NCI-H1694 treated with DMSO at 0.1 percent for 48 hours (cell line): ENCODE data around the gene PANK4.
"Not testable (repeated sequence)": the region's sequence is repeated elsewhere in the genome, so short reads cannot be mapped to it uniquely, and the experiment has no call there.

Experiments used
- DNase-seq: peaks from one replicate; lab custom pipeline; 2025; lab: John Stamatoyannopoulos, UW

Gene PANK4

DNA sequence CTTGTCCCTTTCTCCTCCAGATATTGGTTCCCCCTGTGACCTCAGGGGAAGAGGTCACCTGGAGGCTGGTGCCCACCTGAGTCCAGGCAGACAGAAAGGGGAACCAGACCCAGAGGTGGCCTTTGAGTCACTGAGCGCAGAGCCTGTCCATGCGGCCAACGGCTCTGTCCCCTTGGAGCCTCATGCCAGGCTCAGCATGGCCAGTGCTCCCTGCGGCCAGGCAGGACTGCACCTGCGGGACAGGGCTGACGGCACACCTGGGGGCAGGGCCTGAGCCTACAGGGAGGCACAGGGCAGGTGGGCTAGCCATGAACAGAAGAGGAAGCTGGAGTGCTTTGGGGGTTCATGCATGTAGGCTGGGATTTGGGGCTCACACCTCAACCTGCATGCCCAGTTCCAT is 32.5 kb upstream of the PANK4 start:
- no peak for DNase-seq

DNA sequence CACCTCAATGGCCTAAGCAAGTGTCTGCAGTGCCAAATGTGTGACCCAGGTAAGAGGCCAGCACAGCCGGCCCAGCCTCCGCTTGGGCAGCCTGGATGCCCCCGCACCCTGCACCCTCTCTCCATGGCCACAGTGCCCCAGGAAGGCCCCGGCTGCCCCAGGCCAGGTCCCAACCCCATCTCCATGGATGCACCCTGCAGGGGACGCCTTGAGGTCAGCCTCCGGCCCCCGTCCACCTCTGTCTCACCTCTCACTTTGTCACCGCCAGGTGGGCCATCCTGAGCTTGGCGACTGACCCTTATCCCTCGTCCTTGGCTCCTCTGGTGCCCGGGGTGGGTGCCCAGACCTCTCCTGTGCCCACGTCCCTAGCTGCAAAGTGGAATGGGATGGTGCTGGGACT is 32.0 kb upstream of the PANK4 start:
- no peak for DNase-seq

DNA sequence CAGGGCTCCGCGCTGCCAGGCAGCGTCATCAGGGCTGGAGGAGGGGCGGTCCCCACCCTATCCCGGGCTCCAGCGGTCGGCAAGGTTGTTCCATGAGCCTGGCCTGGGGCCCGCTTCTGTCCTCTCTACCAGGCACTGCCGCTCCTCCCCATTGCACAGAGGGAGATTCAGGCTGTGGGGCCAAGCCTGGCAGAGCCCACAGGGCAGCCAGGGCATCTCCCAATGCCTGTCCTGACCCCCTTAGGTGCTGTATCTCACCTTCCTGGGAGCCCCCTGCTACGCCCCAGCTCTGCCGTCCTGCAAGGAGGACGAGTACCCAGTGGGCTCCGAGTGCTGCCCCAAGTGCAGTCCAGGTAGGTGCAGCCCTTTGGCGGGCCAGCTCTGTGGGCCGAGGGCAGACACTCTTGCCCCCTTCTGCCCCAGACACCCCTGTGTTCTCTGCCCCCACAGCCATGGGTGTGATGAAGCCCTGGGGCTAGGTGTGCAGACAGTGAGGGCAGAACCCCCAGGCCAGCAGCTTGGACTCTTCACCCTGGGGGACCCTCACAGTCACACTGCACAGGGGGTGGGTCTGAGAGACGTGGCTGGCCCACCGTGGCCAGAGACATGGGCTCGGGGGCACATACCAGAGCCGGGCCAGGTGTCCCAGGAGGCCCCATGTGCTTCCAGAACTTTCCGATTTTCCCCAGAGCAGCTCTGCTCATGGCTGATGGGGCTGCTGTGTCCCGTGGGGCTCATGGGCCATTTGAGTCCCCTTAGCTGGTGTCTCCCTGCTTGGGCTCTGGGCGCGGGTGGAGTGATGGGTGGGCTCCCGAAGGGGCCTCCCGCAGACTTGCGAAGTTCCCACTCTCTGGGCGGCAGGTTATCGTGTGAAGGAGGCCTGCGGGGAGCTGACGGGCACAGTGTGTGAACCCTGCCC is 31.3 kb upstream of the PANK4 start:
- DNase-seq, result no peak

DNA sequence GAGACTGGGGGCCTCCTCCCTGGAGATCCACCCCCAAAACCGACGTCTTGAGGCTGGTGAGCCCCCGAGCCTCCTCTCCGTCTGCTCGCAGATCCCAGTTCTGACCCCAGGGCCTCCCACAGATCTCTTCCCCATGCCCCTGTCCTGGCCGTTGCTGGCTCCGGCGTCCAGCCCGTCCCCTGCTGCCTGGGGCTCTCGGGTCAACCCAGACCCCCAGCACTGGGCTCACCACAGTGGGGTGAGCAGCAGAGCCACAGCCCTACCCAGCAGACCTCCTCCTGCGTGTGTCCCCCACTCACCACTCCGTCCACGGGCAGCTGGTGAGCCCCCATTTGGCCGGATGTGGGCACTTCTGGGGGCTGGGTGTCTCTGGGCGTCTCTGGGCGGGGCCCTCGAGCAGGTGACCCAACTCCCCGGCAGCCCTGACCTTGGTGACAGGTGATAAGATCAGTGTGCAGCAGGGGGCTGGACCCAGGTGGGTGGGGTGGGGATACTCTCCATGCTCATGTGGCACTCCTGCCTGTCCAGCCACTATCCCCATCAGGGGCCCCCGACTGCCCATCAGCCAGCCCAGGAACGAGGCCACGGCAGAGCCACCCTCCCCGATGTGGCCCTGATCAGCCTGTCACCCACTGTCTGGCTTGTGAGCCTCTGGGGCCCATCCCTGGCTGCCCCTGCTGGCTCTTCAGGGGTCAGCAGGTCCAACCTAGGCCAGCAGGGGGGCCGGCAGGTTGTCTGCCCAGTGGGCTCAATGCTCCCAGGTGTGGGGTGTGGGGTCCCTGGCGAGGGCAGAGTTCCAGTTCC is 30.5 kb upstream of the PANK4 start:
- DNase-seq, result no peak

DNA sequence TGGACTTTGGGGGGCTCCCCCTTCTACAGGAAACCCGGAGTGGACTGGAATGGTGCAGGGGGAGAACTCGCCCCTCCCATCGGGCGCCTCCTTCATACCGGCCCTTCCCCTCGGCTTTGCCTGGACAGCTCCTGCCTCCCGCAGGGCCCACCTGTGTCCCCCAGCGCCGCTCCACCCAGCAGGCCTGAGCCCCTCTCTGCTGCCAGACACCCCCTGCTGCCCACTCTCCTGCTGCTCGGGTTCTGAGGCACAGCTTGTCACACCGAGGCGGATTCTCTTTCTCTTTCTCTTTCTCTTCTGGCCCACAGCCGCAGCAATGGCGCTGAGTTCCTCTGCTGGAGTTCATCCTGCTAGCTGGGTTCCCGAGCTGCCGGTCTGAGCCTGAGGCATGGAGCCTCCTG is 29.9 kb upstream of the PANK4 start, which contains the start of gene TNFRSF14:
TNFRSF14 (plus strand) TSS at position 95 of the 401 bp plus-strand sequence; CDS start at position 389, 294 bp downstream.
- no peak for DNase-seq

DNA sequence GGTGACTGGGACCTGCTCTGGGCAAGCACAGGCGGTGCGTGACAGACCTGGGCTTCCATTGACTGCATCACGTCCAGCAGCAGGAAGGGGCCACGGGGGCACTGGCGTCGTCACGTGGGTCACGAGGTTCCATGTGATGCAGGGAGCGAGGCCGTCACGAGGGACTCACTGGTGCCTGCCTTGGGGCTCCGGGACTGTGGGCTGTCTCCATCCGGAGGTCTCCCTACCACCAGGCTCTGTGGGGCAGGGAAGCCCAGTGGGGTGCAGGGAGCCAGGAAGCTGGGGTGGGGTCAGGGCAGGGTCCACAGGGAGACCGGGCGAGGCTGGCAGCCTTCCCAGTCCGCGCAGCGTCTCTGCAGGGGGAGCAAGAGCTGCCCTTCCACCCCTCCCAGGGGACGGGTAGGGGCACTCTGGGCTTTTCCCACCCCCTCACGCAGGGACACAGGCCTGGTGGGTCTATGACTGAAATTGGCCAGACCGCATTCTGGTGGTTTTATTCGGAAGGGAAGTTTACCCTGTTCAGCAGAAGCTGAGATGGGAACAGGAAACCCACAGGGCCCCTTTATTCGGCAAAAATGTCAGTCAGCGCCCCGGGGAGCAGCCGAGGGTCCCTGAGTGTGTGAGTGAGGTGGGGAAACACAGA is 29.4 kb upstream of the PANK4 start:
- no peak for DNase-seq

DNA sequence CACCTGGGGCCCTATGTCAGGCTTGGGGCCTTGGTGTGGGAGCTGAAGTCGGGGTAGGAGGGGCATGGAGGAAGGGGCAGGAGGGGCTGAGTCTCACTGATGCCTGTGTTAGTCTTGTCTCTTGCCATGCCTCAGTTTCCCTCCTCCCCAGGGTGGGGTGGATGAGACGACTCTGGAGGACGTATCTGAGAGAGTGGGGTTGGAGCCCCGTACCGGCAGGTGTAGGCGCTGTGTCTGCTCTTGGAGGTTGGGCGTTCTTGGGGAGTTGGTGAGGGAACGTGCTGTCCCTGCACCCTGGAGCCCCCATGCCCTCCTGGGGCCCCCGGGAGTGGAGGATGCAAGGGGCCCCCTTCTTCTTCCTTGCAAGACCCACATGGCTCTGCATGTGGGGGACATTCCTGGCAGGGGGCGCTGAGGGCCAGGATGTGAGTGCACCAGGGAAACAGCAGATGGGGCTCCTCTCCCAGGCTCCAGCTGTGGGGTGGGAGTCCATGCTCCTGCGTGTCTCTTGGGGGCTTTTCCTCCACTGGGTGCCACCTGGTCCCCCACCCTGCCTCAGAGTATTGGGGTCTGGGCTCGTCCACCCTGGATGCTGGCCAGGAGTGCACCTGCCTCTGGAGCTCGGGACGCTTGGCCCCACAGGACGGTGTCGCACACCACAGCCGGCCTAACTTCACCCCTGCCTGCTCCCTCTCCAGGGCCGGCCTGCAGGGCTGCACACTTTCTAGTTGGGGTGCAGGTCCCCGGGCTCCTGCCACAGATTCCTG is 28.4 kb upstream of the PANK4 start:
- DNase-seq, result no peak

DNA sequence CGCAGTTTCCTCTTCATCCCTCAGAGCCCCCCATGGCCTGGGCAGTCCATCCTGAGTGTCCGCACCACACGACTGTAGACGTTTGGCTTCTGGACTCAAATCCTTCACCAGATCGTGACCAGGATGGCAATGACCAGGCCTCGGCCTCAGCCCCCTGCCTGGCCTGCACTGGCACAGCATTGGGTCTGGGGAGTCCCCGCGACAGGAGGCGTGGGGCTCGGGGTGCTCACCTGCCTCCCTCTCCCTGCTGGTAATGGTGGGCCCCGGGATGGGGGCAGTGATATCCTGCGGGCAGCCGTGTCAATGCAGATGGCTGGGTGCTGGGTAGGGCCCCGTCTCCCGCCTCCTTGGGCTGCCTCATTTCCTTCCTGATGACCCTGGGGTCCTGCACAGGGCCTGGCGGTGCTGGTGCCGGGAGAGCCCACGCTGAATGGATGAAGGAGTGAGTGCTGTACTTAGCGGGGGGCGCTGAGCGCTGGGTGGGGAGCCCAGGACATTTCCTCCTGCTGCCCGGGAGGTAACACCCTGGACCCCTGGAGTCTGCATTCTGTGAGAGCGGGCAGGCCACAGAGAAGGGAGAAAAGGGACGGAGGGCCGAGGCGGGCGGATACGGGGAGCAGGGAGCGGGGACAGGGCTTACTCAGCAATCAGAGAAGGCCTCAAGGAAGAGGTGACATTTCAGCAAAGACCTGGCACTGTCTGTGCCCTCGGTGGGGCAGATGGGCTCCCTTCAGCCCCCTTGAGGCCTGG is 27.6 kb upstream of the PANK4 start:
- no peak for DNase-seq

DNA sequence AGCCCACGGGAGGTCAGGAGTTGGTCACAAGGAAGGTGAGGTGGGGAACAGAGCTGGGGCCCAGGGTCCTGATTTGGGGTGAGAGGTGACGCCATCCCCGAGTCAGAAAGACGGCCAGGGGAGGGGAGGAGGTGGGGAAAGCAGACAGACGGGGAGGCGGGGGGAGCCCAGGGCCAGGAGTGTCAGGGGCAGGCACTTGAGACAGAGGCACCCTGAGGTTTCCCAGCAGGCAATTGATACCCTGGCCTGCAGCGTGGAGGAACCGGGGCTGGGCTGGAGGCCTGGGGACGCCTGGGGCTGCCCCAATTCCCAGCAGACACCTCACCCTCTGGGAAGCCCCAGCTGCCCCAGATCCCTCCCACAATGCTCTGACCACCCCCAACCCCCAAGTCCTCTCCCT is 26.7 kb upstream of the PANK4 start:
- DNase-seq, result not testable (repeated sequence)

DNA sequence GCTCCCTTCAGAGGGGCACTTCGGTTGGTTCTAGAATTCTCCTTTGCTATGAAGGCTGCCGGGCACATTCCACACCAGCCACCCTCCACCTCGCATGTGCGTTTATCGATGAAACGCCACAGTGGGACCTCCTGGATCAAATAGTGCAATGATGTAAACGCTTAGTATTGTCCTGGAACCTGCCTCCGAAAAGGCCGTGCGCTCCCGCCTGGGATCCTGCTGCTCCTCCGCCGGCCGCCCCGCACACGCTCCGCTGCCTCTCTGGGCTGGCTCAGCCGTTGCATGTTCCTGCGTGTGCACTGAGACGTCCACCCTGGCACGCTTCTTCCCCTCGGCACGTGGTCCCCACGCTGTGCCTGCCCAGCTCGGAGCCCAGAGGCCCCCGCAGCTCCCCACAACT is 25.8 kb upstream of the PANK4 start:
- DNase-seq, result no peak

DNA sequence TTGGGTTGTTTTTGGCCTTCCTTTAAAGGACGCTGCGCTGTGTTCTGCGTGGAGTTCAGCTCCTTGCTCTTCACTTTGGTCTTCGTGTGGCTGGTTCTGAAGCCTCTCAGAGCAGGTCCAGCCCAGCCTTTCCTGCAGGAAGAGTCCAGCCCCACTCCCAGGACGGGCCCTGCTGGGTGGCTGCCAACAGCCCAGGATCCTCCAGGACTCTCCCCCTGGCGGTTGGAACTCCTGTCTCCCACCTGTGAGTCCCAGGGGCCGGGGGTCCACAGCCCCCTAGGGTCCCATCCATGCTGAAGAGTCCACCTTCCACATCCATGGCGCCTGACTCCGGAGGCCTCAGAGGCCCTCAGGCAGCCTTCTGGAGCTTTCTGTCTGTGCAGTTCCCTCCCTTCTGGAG is 25.1 kb upstream of the PANK4 start:
- not testable (repeated sequence) for DNase-seq

DNA sequence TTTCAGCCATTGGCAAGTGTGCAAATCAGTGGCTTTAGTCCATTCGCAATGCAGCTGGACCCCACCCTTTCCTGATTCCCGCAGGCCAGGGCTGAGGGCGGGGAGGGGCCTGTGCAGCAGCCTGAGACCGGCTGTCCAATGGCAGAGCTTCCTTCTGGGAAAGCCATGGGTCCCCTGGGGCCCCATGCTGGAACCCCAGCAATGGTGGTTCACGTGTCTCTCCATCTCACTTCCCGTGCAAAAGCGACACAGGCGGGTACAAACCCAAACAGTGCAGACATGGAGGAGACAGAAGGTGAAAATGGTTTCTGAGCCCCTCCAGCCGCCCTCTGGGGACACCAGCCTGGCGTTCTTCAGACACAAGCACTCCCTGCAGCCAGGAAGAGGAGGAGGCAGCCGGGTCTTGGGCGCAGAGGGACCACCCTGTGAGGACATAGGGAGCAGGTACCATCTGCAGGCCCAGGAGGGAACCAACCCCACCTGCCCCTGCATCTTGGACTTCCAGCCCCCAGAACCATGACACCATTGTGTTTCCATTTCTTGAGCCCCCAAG is 24.0 kb upstream of the PANK4 start:
- not testable (repeated sequence) for DNase-seq

DNA sequence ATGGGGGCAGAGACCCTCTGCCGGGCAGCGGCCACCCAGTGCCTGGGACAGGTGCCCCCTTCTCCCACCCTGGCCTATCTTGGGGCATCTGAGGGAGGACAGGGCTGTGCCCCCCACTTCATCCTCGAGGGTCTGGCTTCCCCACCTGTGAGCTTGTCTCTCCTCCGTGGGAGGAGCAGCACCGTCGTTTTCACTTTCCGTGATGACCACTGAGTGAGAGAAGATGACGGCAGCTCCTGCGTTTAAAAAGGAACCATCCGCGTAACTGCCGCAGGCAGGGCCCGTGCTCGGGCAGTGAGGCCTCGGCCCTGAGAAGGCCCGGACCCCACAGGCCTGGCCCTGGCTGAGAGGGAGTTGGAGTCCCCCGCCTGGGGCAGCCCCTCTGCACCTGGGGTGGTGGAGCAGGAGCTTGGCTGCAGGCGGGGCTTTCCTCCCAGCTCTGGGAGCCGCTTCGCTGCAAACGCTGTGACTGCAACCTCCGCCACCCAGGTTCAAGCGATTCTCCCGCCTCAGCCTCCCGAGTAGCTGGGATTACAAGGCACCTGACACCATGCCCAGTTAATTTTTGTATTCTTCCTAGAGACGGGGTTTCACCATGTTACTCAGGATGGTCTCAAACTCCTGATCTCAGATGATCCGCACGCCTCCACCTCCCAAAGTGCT is 23.1 kb upstream of the PANK4 start:
- DNase-seq, result not testable (repeated sequence)

DNA sequence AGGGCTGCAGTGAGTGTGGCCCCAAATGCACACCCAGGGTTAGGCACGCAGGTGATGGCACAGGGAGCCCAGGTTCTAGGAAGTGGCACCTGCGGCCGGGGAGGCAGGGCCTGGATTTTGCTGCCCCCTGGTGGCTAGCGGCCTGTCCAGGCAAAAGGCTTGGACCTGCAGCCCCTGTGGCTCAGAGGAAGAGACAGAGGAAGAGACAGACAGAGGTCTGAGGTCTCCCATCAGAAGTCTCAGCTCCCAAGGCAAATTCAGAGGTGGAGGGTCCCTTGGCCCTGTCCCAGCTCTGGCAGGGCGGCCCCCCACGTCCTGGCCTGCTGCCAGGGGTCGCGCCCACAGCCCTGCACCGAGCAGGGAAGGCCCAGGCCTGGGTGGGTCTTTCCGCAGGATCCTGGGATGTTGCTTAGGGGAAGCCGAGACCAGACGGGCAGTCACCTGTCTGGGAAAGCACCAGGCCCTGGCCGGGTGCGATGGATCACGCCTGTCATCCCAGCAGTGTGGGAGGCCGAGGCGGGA is 21.7 kb upstream of the PANK4 start:
- DNase-seq, result no peak

DNA sequence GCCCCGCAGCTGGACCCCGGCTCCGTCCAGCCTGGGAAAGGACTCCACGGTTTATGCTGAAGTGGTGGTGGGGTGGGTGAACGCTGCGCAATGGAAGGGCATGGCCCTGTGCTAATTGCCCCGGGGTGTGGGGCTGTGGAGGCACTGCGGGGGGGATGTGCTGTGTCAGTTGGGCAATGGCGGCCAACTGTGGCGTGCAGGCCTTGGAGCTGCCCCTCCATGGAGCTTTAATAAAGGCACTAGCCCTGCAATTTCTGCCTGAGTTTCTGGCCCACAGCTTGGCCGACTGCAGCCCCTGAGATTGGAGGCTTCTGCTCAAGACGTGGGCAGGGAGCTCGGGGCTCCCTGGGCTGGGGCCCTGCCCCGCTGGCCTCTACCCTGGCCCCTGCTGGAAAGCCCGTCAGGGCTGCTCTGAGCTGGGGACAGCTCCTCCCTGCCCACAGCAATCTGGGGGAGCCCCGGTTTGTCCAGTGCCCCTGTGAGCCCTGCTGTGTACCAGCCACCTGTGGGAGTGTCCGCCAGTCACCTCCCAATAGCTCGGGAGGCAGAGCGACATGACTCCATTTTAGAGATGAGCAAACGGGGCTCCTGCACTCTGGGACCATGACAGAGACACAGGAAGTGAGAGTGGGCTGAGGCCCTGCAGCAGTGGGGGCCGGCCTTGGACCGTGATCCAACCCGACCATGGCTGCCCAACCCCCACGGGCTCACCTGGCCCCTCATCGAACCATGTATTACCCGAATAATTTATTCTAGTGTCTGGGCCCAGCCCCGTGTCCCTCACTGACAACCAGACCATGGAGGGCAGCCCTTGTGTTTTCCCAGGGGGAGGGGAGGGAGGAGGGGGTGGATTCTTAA is 21.0 kb upstream of the PANK4 start:
- no peak for DNase-seq

DNA sequence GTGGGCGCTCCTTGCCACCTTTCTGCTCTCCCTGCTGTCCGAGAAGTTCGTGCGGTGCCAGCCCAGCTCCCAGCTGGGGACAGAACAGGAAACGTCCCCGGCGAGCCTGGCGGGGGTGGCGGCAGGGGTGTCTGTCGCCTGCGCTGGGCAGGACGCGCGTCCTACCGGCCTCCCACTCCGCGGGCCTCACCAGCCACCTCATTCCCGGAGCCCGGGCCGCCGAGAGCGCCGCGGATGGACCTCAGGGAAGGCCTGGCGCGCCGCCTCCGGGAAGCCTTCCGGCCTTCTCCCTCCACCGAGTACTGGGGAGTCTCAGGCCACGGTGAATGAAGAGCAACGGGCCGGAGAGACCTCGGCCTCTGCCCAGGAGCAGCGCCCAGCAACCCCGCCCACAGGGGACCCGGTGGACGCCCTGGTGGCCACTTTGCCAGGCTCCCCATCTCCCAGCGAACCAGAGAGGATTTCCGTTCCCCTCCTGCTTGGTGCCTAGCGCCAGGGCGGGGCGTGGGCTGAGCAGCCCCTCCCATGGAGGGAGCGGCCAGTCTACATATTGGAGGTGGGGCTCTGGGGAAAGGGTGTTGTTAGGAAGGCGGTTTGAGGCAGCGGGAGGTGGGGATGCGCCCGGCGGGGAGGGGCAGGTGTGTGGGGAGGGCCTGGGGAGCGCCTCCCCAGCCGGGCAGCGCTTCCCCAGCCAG is 20.3 kb upstream of the PANK4 start:
- DNase-seq, result peak; percentile 72

DNA sequence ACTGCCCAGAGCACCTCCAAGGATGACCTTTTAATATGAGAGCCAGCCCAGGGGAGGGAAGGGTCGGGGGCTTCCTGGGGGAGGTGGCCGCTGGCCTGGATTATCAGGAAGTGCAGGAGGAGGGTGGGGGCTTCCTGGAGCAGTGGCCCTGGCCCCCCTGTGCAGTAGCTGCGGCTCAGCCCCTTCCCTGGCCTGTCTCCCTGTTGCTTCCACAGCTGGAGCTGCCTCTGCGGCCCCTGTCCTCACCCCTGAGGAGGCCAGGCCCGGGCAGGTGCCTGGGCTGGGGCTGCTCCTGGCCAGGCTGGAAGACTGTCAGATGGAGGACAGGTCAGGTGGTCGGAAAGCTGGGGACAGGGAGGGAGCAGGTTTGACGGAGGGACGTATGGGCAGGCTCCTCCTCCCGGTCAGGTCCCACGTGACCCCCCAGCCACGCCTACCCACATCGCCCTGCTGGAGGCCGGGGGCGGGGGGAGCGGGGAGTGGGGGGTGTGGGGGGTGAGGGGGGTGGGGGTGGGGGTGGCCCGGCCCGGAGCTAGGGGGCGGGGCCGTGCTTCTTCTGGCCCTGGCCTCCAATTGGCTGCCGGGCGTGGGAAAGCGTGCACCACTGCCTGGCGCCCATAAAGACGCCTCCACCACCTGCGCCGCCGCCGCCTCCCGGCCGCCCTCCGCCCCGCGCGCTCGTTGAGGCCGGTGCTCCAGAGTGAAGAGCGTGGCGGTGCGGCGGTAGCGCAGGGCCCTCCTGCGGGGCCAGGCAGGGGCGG is 19.5 kb upstream of the PANK4 start:
- DNase-seq, result peak; percentile 89
